Fibroblast of upper back skin (primary cell): ENCODE results near the gene PLCZ1.
A peak's percentile ranks its signal among the peaks of the same experiment; 100 is the strongest.
"Not testable (repeated sequence)": the region's sequence is repeated elsewhere in the genome, so short reads cannot be mapped to it uniquely, and the experiment has no call there.

Source experiments
- DNase-seq: peaks from one replicate; pipeline ENCODE4 v3.0.0-alpha.2; 2013

Gene PLCZ1, protein sequence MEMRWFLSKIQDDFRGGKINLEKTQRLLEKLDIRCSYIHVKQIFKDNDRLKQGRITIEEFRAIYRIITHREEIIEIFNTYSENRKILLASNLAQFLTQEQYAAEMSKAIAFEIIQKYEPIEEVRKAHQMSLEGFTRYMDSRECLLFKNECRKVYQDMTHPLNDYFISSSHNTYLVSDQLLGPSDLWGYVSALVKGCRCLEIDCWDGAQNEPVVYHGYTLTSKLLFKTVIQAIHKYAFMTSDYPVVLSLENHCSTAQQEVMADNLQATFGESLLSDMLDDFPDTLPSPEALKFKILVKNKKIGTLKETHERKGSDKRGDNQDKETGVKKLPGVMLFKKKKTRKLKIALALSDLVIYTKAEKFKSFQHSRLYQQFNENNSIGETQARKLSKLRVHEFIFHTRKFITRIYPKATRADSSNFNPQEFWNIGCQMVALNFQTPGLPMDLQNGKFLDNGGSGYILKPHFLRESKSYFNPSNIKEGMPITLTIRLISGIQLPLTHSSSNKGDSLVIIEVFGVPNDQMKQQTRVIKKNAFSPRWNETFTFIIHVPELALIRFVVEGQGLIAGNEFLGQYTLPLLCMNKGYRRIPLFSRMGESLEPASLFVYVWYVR

DNA sequence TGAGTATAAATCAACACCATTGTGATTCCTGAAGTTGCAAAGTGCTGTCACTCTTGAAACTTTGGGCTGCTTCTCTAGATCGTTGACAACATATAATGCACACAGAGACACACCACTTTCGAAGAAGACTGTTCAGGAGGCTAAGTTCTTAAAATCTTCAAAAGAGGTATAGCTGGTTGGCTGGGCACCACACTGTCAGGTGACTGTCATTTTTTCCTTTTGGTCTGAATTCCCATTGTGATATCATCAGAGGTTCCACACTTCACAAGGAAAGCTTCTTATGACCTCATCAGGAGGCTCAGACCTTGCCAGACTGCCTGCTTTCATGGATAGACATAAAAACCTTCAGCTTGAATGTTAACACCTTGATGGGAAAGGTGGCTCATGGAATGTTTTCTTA is at the start of gene PLCZ1, which contains the start of gene CAPZA3:
Gene PLCZ1 (minus strand): TSS at position 194 of the 400 bp plus-strand sequence. CDS start 641 bp downstream, outside the sequence.
Gene CAPZA3 (plus strand): TSS at position 301 of the 400 bp plus-strand sequence. CDS start 150 bp downstream, outside the sequence.
- DNase-seq: no peak

DNA sequence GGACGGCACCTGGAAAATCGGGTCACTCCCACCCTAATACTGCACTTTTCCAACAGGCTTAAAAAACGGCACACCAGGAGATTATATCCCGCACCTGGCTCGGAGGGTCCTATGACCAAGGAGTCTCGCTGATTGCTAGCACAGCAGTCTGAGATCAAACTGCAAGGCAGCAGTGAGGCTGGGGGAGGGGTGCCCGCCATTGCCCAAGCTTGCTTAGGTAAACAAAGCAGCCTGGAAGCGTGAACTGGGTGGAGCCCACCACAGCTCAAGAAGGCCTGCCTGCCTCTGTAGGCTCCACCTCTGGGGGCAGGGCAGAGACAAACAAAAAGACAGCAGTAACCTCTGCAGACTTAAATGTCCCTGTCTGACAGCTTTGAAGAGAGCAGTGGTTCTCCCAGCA is 47.7 kb upstream of the PLCZ1 start:
- not testable (repeated sequence) for DNase-seq

DNA sequence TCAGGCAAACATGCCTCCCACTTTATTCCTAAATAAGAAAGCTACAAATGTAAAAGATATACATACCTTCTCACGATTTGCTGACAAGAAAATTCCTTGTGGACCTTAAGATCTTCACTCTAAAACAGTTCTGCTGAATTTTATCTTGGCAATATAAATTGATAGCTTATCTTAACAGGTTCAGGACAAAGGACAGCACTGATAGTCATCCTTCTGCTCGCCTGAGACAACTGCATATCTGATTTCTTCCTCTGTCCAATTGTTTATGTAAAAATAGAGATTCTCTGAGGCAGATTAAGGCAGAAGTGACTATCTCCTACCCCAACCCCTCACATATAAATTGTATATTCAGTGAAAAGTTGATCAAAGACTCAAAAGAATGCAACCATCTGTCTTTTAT is 45.0 kb upstream of the PLCZ1 start:
- no peak for DNase-seq

DNA sequence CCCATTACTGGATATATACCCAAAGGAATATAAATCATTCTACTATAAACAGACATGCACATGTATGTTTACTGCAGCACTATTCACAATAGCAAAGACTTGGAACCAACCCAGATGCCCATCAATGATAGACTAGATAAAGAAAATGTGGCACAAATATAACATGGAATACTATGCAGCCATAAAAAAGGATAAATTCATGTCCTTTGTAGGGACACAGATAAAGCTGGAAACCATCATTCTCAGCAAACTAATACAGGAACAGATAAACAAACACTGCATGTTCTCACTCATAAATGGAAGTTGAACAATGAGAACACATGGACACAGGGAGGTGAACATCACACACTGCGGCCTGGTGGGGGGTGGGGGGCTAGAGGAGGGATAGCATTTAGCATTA is 28.7 kb upstream of the PLCZ1 start:
- DNase-seq: not testable (repeated sequence)

DNA sequence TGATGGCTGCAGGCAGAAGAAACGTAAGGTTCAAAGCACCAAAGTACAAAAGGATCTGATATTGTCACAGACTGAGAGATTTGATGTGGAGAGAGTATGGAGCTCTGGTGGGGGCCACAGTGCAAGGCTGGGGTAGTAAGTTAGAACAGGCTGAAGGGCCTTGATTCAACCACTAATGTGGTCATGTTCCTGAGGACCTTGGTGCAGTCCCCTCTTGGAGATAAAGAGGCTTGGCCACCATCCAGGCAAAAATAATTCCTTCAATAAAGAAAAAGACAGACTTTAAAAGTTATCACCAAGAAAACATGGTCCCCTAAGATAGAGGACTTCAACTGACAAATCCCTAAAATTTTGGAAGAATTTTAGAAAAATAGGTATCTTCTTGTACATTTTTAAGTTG is 17.5 kb upstream of the PLCZ1 start:
- DNase-seq: no peak

DNA sequence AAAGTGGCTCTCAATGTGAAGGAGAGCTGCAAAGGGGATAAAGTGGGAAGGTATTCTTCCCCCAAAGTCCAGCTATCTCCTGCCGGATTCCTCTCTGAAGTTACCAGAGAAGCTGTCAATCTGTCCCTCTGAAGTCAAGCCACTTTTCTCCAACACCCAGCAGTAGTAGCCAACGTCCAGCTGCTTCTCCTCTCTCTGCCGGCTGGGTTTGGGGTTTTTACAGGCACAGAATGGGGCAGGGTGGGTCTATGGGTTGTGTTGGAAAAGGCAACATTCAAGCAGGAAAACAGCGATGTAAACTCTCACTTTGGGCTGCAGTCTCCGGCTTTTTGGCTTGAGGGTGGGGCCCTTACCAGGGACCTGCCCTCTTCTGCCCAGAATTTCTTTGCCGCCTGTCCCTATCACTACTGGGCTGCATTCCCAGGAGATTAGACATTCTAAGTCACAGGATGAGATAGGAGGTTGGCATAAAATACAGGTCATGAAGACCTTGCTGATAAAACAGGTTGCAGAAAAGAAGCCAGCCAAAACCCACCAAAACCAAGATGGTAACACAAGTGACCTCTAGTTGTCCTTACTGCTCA is 16.4 kb upstream of the PLCZ1 start:
- DNase-seq: no peak

GRCh38 chr12:18753481-18754123 is 15.8 kb upstream of the PLCZ1 start:
- no peak for DNase-seq

GRCh38 chr12:18752947-18753346 is 15.1 kb upstream of the PLCZ1 start:
- DNase-seq: no peak

GRCh38 chr12:18752280-18752920 is 14.6 kb upstream of the PLCZ1 start:
- DNase-seq: peak; percentile 98

DNA sequence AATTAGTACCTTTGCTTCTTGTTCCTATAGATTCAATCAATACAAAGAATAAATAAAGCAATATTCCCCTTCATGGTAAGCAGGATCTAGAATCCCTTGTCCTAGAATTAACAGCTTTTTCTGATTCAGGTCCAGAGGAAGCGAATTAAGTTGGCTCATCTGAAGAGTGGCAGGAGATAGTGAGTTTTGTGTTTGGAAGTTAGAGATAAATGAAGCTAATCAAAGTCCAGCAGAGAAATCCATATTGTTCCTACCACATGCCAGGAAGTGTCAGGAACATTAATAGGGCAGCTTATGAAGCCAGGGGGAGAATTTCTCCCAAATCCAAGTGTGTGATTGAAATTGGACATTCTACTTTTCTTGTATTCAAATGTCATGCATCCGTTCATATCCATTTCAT is 14.1 kb upstream of the PLCZ1 start:
- no peak for DNase-seq

DNA sequence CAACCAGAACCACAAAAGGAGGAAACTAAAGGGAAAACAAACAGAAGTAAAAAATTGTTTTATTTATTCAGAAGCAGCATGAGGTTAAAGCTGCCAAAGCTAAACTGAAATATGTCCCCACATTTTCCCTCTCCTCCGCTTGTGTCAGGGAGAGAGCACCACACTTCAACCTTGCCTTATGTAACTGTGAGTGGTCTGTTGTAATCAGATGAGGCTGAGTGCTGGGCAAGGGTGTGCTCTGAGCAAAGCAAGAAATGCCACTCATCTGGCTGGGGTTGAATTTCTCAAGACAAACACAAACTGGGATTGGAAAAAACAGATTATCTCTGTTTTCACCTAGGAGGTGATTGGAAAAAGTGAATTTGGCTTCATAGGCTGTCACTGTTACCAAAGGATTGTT is 12.3 kb upstream of the PLCZ1 start:
- DNase-seq: peak; percentile 34

- DNase-seq: peak; percentile 64
Measured at GRCh38 chr12:18749386-18749957, 11.7 kb upstream of the PLCZ1 start.

DNA sequence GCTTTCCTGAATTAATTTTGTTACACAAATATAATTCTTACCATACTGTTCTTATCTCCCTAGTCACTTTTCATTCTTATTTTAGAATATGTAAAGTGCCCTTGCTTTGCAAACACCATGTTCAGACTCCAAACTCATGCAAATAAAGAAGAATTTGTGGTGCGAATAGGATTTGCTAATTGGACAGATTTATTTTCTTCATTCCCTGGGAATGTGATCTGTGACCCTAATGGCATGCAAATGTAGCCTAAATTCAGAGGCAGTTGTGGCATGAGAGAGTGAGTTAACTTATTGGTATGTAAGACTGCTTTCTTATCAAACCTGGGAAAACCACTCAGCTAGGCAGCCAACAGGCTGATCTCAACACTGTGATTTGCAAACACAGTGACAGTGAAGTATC is 10.1 kb upstream of the PLCZ1 start:
- peak; percentile 90 for DNase-seq

- DNase-seq: no peak
Measured at GRCh38 chr12:18731156-18731555, 6.7 kb downstream of the PLCZ1 start.

DNA sequence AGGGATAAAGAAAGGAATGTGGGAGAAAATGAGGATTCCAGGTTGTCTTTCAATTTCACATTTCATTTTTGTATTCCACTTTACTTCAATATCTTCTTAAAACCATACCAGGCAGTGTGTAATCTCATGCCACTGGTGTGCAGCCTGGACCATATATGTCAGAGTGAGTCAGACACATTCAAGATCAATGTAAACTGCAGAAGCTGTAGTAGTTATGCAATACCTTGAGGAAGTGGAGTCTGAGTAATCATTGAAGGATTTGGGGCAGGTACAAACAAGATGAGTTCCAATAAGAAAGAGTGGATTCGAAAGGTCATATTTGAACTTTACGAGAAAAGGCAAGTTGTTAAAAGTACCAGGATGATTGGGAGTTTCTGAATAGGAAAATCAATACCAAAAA is 14.1 kb downstream of the PLCZ1 start:
- DNase-seq: peak; percentile 82

- no peak for DNase-seq
Measured at GRCh38 chr12:18721452-18721851, 16.4 kb downstream of the PLCZ1 start.

GRCh38 chr12:18720690-18721089 is 17.1 kb downstream of the PLCZ1 start:
- DNase-seq: no peak

- peak; percentile 8 for DNase-seq
Measured at GRCh38 chr12:18719922-18720510, 17.8 kb downstream of the PLCZ1 start.

- DNase-seq: no peak
Measured at GRCh38 chr12:18718462-18718861, 19.4 kb downstream of the PLCZ1 start.

GRCh38 chr12:18716236-18716635 is 21.6 kb downstream of the PLCZ1 start:
- DNase-seq: no peak

- DNase-seq: peak; percentile 16
Measured at GRCh38 chr12:18706798-18707197, 31.0 kb downstream of the PLCZ1 start.

- no peak for DNase-seq
Measured at GRCh38 chr12:18703911-18704310, 33.9 kb downstream of the PLCZ1 start.
